Uterus (tissue), 2 donors: ENCODE measurements around the gene PCDHGA11.

Experiments used
- CTCF ChIP-seq, 4 experiments: fragments of 200-600 bp in 2 of 4; fragments of 450-650 bp in 2 of 4; sonication (generic) in 2 of 4; IDR thresholded peaks; one replicate each; pipeline ENCODE4 v1.5.1; 2016 to 2019; ENCODE audit warnings: antibody characterized with exemption in 4 of 4, mild to moderate bottlenecking in 2 of 4, moderate library complexity in 1 of 4
- POLR2A ChIP-seq, 2 donors: fragments of 450-650 bp; IDR thresholded peaks; one replicate each; pipeline ENCODE4 v1.6.1; 2016; ENCODE audit warnings: antibody characterized with exemption in 2 of 2, mild to moderate bottlenecking in 1 of 2, moderate library complexity in 1 of 2

GRCh38 chr5:141420855-141421488 is at the start of gene PCDHGA11:
- TF ChIP-seq CTCF (IDR thresholded peaks at IDR 0.05) (no peak), POLR2A (IDR thresholded peaks at IDR 0.05) (no peak)
